Skeletal muscle cell (primary cell): ENCODE measurements around the gene SLC41A1.

Experiments
- DNase-seq: peaks from one replicate; pipeline ENCODE4 v3.0.0-alpha.2; 2010; ENCODE audit warnings: low read depth
- H3K4me3 ChIP-seq: 2 replicates; pipeline ENCODE4 v1.5.1; 2011; ENCODE audit warnings: low read depth, mild to moderate bottlenecking, control low read depth, low read length, moderate library complexity

Gene SLC41A1

GRCh38 chr1:205792961-205793673 is 19.9 kb downstream of the SLC41A1 start:
- no peak overlapping the region for H3K4me3 ChIP-seq
- DNase-seq, result no peak

- H3K4me3 ChIP-seq, result no peak overlapping the region
- no peak for DNase-seq
These were observed 20.5 kb downstream of the SLC41A1 start for GRCh38 chr1:205792481-205792881.

GRCh38 chr1:205791568-205792180 is 21.3 kb downstream of the SLC41A1 start:
- no peak for DNase-seq
- no peak overlapping the region for H3K4me3 ChIP-seq

GRCh38 chr1:205787287-205787916 is 25.6 kb downstream of the SLC41A1 start:
- no peak for DNase-seq

GRCh38 chr1:205786601-205787000 is 26.4 kb downstream of the SLC41A1 start:
- H3K4me3 ChIP-seq, result no peak overlapping the region
- DNase-seq, result no peak

More at GRCh38 chr1:205787287-205787916, 25.6 kb downstream of the SLC41A1 start:
- no peak overlapping the region for H3K4me3 ChIP-seq

- DNase-seq, result no peak
- no peak overlapping the region for H3K4me3 ChIP-seq
These were observed 27.6 kb downstream of the SLC41A1 start for GRCh38 chr1:205785446-205785845.

- no peak overlapping the region for H3K4me3 ChIP-seq
- no peak for DNase-seq
These were observed 29.1 kb downstream of the SLC41A1 start for GRCh38 chr1:205783904-205784303.

GRCh38 chr1:205783433-205783795 is 29.6 kb downstream of the SLC41A1 start:
- DNase-seq, result no peak
- no peak overlapping the region for H3K4me3 ChIP-seq

GRCh38 chr1:205782627-205783432 is 30.2 kb downstream of the SLC41A1 start:
- H3K4me3 ChIP-seq, result no peak overlapping the region
- DNase-seq, result no peak

GRCh38 chr1:205780335-205780734 is 32.7 kb downstream of the SLC41A1 start:
- no peak overlapping the region for H3K4me3 ChIP-seq
- no peak for DNase-seq

- DNase-seq, result no peak
These were observed 35.0 kb downstream of the SLC41A1 start for GRCh38 chr1:205777994-205778393.

GRCh38 chr1:205775717-205776056 is 37.3 kb downstream of the SLC41A1 start:
- peak; percentile 48 for DNase-seq

More at GRCh38 chr1:205777994-205778393, 35.0 kb downstream of the SLC41A1 start:
- no peak overlapping the region for H3K4me3 ChIP-seq

GRCh38 chr1:205775015-205775716 is 37.8 kb downstream of the SLC41A1 start, which contains the start of gene RAB29:
Gene RAB29, minus strand, starts transcription at chr1:205775482. Its CDS starts 526 bp downstream, at chr1:205774956.
- H3K4me3 ChIP-seq, result peak within 1 kb of the TSS; percentile 86
- DNase-seq, result no peak

More at GRCh38 chr1:205775717-205776056, 37.3 kb downstream of the SLC41A1 start:
- H3K4me3 ChIP-seq, result peak overlapping the region; percentile 86

GRCh38 chr1:205774198-205775014 is 38.6 kb downstream of the SLC41A1 start:
- no peak for DNase-seq
- H3K4me3 ChIP-seq, result peak overlapping the region; percentile 86

- H3K4me3 ChIP-seq, result no peak overlapping the region
- DNase-seq, result no peak
These were observed 40.4 kb downstream of the SLC41A1 start for GRCh38 chr1:205772607-205773032.

- DNase-seq, result no peak
- H3K4me3 ChIP-seq, result no peak overlapping the region
These were observed 42.4 kb downstream of the SLC41A1 start for GRCh38 chr1:205770618-205771017.

- DNase-seq, result no peak
- H3K4me3 ChIP-seq, result no peak overlapping the region
These were observed 43.2 kb downstream of the SLC41A1 start for GRCh38 chr1:205769641-205770365.

- DNase-seq, result no peak
- H3K4me3 ChIP-seq, result no peak overlapping the region
These were observed 45.8 kb downstream of the SLC41A1 start for GRCh38 chr1:205767248-205767647.
